Mucosa of descending colon (tissue), 3 donors: ENCODE measurements around the gene MSLN. TPM values are rescaled to one million over a fixed set of nuclear protein-coding genes. Genes with fewer than 3 reads are reported as not detected.

ENCODE experiments used
- ATAC-seq: fragments of 200-7000 bp; cut with Tn5 transposase; one replicate; pipeline ENCODE4 v1.9.1; 2020; ENCODE audit warnings: mild to moderate bottlenecking, moderate library complexity
- DNase-seq, 3 donors: peaks; one replicate each; pipeline ENCODE4 v3.0.0-alpha.2; 2020
- H3K36me3 ChIP-seq: fragments of 200-600 bp; one replicate; pipeline ENCODE4 v1.8.0; 2021; ENCODE audit warnings: low read depth, mild to moderate bottlenecking
- H3K4me1 ChIP-seq: fragments of 200-600 bp; one replicate; pipeline ENCODE4 v1.8.0; 2021; ENCODE audit warnings: low read depth, mild to moderate bottlenecking
- H3K4me3 ChIP-seq: fragments of 200-600 bp; one replicate; pipeline ENCODE4 v1.8.0; 2021; ENCODE audit warnings: mild to moderate bottlenecking
- H3K9me3 ChIP-seq: fragments of 200-600 bp; one replicate; pipeline ENCODE4 v1.8.0; 2021; ENCODE audit warnings: mild to moderate bottlenecking
- CTCF ChIP-seq: fragments of 200-600 bp; IDR thresholded peaks from one replicate; pipeline ENCODE4 v1.8.0; 2022; ENCODE audit warnings: antibody characterized with exemption, mild to moderate bottlenecking
- intact Hi-C, 2 donors: fragments of 100-400 bp; cut with DNase I in 1 of 2; cut with micrococcal nuclease in 1 of 2; formaldehyde crosslinking; loops; one replicate each; pipeline versions ENCODE4 v1.11.0 to v1.11.1; 2022; cut with DNase I, micrococcal nuclease
- total RNA-seq, 3 donors: library from RNA; stranded (reverse); fragmentation: NEBNext Ultra II Directional in 2 of 3; extraction: Animal tissue kit (Norgen Biotek cat#: 25700) in 2 of 3; gene quantifications; one replicate each; pipeline versions ENCODE4 v1.2.1 to v1.2.4, GENCODE V29; 2021 to 2023
- donor health status: DM: no; HTN: no; CAD: no; lungs with moderate emphysema.
- donor health status: DM: no; HTN: no; CAD: no.
- donor health status: DM: no; HTN: yes; CAD: no.

The MSLN gene
- total RNA-seq, 3 donors from 2014 or later: 3.4 to 7.0 (median 4.7) TPM

- TF ChIP-seq CTCF: no peak
- intact Hi-C loops: no loop called here
- Histone ChIP-seq H3K4me3 (peak within 1 kb of the TSS; percentile 41), H3K4me1 (peaks cover 44% of the 10 kb centered on the region), H3K36me3 (no peaks in the 10 kb centered on the region), H3K9me3 (no peaks in the 10 kb centered on the region)
- ATAC-seq (peak; percentile 85), DNase-seq (peak; percentile 88 to 93 (median 92))
Measured at GRCh38 chr16:720990-721764, 39.4 kb upstream of the MSLN start, which contains the start of gene ANTKMT. ANTKMT (plus strand) TSS chr16:721146; CDS start chr16:721275, 129 bp downstream.

DNA sequence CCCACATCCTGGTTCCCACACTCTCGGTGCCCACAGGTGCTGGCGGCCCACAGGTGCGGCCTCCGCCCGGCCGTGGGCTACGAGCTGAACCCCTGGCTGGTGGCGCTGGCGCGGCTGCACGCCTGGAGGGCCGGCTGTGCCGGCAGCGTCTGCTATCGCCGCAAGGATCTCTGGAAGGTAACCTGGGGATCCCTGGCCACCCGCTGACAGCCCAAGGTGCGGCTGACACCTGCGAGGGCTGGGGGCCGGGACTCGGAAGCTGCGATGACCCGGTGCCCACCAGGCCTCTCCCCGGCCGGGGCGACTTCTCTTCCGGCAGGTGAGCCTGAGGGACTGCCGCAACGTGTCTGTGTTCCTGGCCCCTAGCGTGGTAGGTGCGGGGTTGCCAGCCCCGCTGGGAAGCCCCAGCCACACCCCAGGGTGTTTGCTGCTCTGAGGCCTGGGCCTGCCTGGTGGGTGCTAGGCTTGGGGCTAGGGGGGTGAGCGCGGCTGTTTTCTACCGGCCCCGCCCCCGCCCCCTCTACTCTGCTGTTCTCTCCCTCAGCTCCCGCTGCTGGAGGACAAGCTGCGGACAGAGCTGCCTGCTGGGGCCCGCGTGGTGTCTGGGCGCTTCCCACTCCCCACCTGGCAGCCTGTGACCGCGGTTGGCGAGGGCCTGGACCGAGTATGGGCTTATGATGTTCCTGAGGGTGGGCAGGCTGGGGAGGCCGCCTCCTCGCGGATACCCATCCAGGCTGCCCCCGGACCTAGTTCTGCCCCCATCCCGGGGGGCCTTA, 38.6 kb upstream of the MSLN start:
- DNase-seq: peak in 1 of 3 donors; percentile 68
- H3K36me3 ChIP-seq: no peaks in the 10 kb centered on the region
- no peaks in the 10 kb centered on the region for H3K9me3 ChIP-seq
- peaks cover 44% of the 10 kb centered on the region for H3K4me1 ChIP-seq
- H3K4me3 ChIP-seq: no peak overlapping the region
- intact Hi-C loops: no loop called here
- no peak for TF ChIP-seq CTCF
- no peak for ATAC-seq

DNA sequence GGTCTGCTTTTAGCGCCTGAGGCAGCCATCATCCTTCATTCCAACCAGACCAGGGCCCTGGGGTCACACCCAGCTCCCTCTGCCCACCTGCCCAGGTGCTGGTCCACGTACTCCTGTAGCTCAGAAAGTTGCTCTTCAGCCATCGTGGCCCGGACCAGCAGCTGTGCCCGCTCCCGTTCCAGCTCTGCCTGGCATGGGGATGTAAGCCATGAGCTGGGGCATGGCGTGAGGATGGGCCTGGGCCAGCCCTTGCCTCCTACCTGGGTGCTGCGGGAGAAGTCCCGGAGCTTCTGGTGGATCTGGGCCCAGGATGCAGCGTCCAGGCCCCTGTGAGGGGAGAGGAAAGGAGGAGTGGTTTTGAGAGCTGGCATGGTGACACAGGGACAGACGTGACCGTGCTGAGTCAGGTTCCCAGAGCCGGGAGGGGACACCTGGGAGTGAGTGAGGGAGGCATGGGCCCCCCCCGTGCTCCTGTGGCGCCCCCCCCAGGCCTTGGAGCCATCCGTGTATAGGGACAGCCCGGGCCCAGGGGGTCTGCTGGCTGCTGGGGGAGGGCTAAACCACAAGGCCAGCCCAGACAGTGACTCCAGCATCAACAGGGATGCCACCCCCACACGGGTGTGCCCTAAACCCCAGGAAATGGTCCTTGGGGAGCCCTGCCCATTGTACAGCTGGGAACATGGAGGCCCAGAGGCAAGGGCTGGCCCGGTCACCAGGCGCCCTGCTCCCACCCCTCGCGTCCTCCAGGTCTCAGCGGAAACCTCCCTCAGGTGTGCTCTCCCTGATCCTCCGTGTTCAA, 37.5 kb upstream of the MSLN start:
- no peak for TF ChIP-seq CTCF
- H3K4me3 ChIP-seq: no peak overlapping the region
- no peaks in the 10 kb centered on the region for H3K36me3 ChIP-seq
- no peak for DNase-seq
- peaks cover 49% of the 10 kb centered on the region for H3K4me1 ChIP-seq
- no peaks in the 10 kb centered on the region for H3K9me3 ChIP-seq
- intact Hi-C loops: no loop called here
- ATAC-seq: no peak

DNA sequence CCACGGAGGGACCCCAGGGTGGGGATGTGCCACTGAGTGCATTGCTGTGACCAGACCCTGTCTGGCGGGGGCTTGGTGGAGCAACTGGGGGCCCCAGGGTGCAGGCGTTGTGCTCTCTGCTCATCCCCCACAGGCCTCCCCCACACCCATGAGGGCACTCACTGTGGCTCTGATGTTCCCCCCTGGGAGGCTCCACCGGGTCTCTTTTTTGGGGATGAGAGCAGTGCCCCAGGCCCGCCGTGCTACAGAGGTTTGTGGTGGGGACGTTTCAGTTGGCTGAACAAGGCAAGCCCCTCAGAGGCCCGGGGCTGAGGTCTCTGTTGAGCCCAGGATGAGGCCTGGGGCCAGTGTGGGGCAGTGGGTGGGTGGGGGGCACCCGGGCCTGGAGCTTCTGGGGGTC, 36.8 kb upstream of the MSLN start:
- H3K36me3 ChIP-seq: no peaks in the 10 kb centered on the region
- no peak for TF ChIP-seq CTCF
- H3K9me3 ChIP-seq: no peaks in the 10 kb centered on the region
- intact Hi-C loops: no loop called here
- DNase-seq: no peak
- peaks cover 47% of the 10 kb centered on the region for H3K4me1 ChIP-seq
- ATAC-seq: no peak
- no peak overlapping the region for H3K4me3 ChIP-seq

- ATAC-seq (no peak), DNase-seq (no peak)
- Histone ChIP-seq H3K4me1 (peaks cover 40% of the 10 kb centered on the region), H3K36me3 (no peaks in the 10 kb centered on the region), H3K9me3 (no peaks in the 10 kb centered on the region), H3K4me3 (no peak overlapping the region)
- intact Hi-C loops: no loop called here
- TF ChIP-seq CTCF: no peak
Measured at GRCh38 chr16:724188-725040, 36.1 kb upstream of the MSLN start.
